HG03139 (cell line): Measurements from ENCODE around the gene PMPCA.
"Not testable (repeated sequence)": the region's sequence is repeated elsewhere in the genome, so short reads cannot be mapped to it uniquely, and the experiment has no call there.

Source experiments
- ATAC-seq: cut with Tn5 transposase; IDR thresholded peaks from one replicate; pipeline ENCODE4 v1.9.1; 2021; ENCODE audit not compliant: unreplicated experiment

Gene PMPCA

DNA sequence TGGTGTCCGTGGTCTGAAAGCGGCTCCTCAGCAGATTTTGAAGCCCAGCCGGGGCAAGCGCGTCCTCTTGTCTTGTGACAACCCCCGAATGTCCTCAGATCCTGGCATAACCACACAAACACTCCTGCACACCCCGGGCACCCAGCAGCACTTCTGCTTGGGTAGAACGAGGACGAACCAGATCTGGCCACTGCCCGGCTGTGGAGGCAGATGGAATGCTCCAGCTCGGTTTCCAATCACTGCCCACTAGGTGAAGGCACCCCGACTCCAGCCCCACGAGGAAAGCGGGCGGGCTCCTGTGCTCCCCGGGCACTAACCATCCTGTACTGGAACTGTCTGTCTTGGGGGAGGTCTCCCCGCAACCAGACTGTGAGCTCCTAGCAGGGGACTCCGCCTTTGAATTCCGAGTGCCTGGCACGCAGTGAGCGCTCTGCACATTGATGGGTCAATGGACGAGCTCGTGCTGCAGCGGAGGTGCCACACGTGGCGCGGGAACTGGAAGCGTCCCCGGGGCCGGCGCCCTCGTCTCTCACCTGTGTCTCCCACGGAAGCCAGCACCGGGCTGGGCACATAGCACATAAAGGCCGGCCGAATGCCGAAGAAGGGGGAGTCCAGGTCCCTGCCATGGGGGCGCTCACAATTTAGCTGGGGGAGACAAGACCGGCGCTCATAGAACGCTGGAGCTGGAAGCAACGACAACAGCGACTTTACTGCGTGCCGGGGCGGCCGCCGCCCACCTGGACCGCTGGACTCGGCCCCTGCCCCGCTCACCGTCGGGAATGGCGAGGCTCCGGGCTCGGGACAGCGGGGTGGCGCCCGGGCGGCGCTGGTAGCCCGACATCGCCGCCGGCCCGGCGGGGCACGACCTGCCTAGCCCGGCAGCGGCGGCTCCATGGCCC, 652 bp upstream of the PMPCA start:
- no peak for ATAC-seq

DNA sequence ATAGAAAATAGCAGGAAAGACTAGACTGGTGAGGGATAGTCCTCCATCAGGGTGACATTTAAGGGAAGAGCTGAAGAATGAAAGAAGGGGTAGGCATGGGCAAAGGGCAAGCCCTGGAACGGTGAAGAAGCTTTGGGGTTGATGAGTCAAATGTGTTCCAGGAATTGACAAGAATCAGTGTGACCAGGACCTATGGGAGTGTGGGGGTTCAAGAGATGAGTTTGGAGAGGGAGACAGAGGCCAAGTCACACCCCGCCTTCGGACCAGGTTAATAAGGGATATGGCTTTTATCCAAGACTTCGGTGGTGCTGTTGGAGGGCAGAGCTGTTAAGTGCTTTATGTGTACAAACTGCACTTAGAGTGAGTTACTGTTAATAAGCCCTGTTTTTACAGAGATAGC, 920 bp downstream of the PMPCA start:
- no peak for ATAC-seq

DNA sequence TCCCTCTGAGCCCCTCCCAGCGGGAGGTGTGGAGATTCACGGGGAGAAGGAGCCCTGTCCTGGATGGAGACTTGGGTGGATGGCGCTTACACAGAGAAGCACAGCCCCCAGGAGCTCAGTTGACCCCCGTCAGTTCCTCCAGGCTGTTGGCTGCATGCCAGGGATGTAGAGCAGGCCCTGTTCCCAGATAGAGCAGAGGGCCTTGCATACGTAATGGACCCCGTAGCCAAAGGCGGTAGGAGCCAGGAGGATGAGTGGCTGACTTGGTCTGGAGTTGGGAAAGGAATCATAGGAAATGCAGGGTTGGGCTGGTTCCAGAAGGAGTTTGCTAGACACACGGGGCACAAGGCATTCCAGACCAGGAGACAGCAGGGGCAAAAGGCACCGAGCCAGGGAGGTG, 2.5 kb downstream of the PMPCA start:
- no peak for ATAC-seq

DNA sequence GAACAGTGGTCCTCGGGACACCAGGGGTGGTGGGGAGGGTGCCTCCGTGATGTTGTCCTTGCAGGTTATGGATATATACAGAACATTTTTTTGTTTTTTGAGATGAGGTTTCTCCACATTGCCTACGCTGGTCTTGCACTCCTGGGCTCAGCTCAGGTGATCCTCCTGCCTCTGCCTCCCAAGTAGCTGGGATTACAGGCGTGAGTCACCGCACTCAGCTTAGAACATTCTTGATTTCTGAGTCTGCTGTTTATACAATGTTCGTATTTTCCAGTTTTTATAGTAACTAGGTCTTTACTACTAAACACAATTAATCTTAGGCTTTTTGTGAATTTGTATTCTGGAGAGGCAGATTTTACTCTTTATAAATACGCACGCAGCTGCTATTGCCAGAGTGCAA, 6.0 kb downstream of the PMPCA start:
- no peak for ATAC-seq

DNA sequence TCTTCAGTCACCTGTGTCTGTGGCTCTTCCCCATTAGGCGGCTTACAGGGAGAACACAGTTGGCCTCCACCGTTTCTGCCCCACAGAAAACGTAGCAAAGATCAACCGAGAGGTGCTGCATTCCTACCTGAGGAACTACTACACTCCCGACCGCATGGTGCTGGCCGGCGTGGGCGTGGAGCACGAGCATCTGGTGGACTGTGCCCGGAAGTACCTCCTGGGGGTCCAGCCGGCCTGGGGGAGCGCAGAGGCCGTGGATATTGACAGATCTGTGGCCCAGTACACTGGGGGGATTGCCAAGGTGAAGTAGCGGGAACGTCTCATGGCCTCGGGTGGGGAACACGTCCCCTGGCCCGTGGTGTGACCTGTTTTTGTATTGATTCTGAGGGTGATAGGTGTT, 6.5 kb downstream of the PMPCA start:
- ATAC-seq = no peak

DNA sequence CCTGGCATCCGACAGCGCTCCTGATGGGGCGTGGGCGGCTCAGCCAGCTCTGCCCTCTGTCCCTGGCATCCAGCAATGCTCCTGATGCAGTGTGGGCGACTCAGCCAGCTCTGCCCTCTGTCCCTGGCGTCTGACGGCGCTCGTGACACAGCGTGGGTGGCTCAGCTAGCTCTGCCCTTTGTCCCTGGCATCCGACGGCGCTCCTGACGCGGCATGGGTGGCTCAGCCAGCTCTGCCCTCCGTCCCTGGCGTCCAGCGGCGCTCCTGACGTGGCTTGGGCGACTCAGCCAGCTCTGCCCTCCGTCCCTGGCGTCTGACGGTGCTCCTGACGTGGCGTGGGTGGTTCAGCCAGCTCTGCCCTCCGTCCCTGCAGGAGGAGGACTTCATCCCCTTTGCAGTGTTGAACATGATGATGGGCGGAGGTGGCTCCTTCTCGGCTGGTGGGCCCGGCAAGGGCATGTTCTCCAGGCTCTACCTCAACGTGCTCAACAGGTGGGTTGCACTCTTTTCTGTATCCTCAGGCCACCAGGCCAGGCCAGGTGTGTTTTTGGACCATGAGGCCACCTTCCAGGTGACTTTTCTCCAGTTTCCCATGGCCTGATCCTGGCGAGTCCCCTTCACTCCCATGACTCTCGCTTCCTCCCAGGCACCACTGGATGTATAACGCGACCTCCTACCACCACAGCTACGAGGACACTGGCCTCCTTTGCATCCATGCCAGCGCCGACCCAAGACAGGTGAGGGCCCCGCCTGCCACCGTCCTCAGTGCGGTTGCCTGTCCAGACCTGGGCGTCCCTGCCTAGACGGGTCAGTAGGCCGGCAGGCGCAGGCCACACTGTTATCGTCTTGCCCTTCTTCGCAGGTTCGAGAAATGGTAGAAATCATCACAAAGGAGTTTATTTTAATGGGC, 8.0 kb downstream of the PMPCA start:
- ATAC-seq = no peak

- no peak for ATAC-seq
Observed at GRCh38 chr9:136419092-136419420, 8.6 kb downstream of the PMPCA start.

DNA sequence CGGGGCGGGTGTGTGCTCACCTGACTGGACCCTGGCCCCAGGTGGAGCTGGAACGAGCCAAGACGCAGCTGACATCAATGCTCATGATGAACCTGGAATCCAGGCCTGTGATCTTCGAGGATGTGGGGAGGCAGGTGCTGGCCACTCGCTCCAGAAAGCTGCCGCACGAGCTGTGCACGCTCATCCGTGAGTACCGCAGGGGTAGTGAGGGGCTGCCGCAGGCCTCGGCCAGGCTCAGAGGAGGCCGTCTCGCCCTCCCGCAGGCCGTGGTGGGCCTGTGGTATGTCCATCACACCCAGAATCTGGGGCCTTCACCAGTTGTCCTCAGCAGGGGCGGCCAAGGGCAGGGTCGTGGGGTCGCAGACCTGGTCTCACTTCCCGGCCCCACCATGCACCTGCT, 11.3 kb downstream of the PMPCA start:
- no peak for ATAC-seq

DNA sequence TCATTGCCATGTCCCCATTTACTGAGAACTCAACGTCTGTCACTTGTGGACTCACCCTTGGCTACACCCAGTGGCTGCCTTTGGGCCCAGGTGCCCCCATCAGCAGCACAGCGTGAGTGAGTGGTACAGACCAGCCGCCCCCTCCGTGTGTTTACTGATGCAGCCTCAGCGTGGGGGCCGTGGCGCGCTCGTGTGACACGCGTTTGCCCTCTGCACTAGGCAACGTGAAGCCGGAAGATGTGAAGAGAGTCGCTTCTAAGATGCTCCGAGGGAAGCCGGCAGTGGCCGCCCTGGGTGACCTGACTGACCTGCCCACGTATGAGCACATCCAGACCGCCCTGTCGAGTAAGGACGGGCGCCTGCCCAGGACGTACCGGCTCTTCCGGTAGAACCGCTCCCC, 12.4 kb downstream of the PMPCA start:
- no peak for ATAC-seq

- no peak for ATAC-seq
Observed at GRCh38 chr9:136423432-136424146, 13.1 kb downstream of the PMPCA start.

DNA sequence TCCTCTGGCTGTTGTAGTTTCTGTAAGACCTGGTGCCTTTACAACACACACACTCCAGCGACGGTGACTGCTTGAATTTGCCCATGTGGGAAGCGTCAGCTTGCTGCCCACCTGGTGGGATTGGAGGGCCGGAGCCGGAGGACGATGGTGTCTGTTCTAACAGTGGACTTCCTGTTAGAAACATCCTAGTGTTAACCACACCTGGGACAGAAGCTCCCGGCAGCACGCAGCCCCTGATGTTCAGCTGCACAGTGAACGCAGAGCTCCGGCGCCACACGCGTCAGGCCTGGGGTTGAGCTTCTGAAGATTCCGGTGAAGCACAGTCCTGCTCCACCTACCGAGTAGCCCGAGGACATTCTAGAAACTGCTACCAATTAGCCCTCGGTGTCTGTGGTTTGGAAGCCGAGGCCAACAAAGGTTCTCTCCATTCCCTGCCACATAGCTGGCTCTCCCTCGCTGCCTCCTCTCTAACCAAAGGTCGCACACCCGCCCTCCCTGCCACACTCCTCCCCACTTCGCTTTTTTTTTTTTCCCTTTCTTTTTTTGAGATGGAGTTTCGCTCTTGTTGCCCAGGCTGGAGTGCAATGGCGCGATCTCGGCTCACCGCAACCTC, 14.4 kb downstream of the PMPCA start:
- no peak for ATAC-seq

DNA sequence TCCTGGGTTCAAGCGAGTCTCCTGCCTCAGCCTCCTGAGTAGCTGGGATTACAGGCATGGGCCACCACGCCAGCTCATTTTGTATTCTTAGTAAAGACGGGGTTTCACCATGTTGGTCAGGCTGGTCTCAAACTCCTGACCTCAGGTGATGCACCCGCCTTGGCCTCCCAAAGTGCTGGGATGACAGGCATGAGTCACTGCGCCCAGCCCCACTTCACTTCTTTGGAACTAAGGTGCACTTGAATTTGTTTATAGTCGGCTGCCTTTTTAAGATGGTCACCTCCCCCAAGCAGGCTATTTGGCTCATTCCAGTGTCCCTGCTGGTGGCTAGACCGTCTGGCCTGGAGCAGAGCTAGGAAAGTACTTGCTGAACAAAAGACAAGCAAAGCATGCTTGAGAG, 14.9 kb downstream of the PMPCA start:
- not testable (repeated sequence) for ATAC-seq

GRCh38 chr9:136426787-136427186, 16.3 kb downstream of the PMPCA start:
- no peak for ATAC-seq

DNA sequence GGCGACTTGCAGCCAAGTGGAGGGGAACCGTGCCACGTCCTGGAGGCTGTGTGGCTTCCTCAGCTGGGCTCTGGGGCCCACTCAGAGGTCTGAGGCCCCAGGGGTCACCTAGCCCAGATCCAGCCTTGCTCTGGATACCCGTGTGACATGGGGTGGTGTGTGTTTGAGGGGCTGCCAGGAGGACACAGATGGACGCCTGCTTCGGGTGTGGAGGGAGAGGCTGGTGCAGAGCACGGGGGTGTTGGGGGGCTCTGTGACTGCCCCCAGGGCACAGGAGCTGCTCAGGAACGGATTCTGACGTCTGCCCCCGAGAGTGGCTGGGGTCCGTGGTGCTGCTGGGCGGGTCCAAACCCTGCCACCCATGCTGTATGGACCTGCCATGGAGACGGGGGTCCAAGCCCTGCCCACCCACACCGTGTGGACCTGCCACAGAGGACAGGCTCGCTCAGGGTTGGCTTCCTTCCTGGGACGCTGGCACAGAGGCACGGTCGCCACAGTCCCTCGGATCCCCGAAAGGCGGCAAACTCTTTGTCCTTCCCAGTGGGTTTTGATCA, 18.7 kb downstream of the PMPCA start:
- no peak for ATAC-seq

DNA sequence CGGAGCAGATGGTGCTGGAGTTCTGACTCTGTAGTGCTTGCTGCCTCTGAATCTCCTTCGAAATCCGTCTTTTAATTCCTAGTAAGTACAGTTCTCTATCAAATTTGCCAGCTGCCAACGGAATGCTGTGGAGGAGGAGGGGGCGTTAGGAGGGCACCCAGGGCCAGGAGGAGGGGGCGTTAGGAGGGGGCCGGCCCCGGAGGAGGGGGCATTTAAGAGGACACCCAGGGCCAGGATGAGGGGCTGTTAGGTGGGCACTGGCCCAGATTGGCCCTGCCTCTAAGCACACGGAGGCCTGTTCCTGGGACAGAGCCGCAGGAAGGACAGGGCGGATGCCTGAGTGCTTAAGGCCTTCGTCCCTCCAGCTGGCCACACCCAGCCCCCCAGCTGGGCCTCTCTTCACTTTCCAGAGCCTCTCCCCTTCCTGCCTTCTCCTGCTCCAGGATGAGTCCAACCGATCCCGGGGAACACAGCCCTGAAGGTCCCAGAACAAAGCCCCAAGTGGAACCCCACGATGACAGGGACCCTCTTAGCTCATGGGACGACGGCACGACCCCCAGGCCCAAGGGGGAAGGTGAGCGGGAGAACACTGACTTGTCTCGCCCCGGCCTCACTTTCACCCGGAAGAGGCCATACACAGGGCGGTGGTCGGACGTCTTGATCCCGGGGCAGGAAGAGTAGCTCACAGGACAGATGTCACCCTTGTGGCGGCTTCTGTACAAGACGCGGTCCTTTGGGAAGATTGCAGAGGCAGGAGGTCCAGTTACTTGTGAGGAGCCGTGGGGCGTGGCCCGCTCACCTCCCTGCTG, 19.4 kb downstream of the PMPCA start:
- no peak for ATAC-seq

DNA sequence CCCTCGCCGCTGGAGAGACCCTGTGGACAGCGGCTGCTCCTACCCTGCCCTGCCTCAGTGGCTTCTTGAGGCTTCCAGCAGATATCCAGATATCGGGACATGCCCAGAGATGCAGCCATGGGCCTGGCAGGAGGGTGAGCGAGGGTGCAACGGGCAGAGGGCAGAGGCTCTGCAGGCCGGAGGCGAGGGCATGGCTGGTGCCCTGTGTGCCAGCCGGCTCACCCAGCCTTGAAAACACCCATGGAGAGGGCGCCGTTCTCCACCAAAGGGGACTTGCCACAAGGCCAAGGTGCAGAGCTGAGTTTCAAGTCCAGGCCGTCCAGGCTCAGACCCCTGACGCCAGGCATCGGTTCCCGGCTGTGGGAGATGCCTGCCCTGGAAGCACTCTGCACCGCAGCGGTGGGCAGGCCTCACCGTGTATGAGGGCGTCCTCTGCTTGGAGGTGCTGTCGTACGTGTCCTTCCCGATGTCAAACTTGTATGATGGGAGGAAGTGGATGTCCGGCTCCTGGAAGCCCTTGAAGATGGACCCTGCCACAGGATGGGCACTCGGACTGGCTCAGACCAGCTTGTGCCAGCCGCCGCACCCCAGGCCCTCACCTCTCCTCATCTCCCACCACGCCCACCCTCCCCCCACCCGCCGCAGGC, 20.3 kb downstream of the PMPCA start:
- no peak for ATAC-seq

- no peak for ATAC-seq
Observed at GRCh38 chr9:136431782-136432350, 21.4 kb downstream of the PMPCA start.

- no peak for ATAC-seq
Observed at GRCh38 chr9:136432591-136432990, 22.1 kb downstream of the PMPCA start.

DNA sequence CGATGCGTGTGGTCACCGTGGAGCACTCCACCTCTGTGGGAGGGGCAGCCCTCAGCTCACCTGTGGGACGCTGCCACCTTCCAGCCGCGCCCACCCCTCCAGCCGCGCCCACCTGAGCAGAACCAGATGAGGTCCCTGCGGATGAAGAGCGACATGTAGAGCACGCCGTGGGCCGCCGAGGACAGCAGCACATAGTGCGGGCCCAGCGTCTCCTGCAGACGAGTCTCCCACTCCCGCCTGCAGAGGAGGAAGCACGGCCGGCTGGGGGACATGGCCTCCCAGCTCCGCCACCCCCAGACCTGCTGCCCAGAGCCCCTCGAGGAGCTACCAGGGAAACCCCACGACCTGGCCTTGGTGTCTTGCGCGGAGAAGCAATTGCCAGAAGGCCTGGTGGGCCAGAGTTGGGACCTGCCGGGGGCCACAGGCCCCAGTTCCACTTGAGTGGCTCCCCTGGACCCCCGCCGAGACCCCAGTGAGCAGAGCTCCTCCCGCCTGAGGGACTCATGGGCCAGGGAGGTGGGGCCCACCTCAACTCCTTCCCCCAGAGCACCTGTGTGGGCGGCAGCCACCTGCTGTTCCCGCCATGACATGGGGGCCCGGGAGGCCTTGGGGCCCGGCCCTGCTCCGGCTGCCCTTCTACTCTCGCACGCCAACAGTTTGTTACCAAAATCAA, 22.7 kb downstream of the PMPCA start:
- no peak for ATAC-seq
